GM18909 (cell line): ENCODE data around the gene CEACAM7.
"Not testable (repeated sequence)": the region's sequence is repeated elsewhere in the genome, so short reads cannot be mapped to it uniquely, and the experiment has no call there.

ENCODE experiments used
- ATAC-seq: cut with Tn5 transposase; IDR thresholded peaks from one replicate; pipeline ENCODE4 v1.9.1; 2021; ENCODE audit warnings: mild to moderate bottlenecking; ENCODE audit not compliant: unreplicated experiment, poor library complexity

The CEACAM7 gene

GRCh38 chr19:41668315-41668714 is 19.8 kb downstream of the CEACAM7 start:
- no peak for ATAC-seq

DNA sequence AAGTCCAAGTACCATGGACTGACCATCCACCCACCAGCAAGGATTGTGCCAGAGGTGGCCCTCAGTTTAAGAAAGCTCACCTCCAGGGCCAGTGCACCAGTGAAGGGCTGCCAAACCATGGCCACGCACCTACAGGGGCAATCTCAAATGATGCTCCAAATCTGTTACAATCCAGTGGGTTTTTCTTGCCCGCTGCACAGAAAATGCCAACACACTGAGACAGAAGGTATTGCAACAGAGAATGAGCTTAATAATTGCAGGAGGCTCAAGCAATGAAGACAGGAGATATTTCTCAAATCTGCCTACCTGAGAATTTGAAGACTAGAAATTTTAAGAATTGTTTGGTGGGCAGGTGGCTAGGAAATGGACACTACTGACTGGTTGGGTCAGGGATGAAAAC is 22.0 kb downstream of the CEACAM7 start:
- ATAC-seq = no peak

DNA sequence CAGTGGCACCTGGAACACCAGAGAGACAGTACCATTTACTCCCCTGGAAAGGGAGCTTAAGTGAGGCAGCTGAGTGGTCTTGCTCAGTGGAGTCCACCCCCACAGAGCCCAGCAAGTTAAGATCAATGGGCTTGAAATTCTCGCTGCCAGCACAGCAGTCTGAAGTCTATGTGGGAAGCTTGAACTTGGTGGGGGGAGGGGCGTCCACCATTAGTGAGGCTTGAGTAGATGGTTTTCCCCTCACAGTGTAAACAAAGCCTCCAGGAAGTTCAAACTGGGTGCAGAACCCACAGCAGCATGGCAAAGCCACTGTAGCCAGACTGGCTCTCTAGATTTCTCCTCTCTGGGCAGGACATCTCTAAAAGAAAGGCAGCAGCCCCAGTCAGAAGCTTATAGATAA is 30.9 kb downstream of the CEACAM7 start:
- ATAC-seq = no peak

- ATAC-seq = not testable (repeated sequence)
These were observed 31.3 kb downstream of the CEACAM7 start for GRCh38 chr19:41656756-41657155.

GRCh38 chr19:41652250-41652649 is 35.8 kb downstream of the CEACAM7 start:
- ATAC-seq = no peak

DNA sequence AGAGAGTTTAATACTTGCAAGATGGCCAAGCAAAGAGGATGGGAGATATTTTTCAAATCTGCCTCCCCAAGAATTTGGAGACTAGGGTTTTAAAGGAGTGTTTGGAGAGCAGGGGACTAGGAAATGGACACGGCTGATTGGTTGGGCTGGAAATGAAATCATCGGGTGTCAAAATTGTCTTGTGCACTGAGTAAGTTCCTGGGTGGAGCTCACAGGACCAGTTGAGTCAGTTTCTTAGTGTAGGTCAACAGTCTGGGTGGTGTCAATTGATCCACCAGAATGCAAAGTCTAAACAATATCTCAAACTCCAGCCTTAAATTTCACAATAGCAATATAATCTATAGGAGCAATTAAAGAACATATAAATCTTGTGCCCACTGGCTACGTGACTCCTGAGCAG is 38.2 kb downstream of the CEACAM7 start:
- ATAC-seq = no peak

- ATAC-seq = no peak
These were observed 41.4 kb downstream of the CEACAM7 start for GRCh38 chr19:41646589-41647204.

GRCh38 chr19:41641879-41642485 is 46.1 kb downstream of the CEACAM7 start:
- ATAC-seq = no peak

GRCh38 chr19:41638641-41639081 is 49.4 kb downstream of the CEACAM7 start:
- ATAC-seq = no peak

GRCh38 chr19:41637484-41637883 is 50.6 kb downstream of the CEACAM7 start:
- no peak for ATAC-seq

DNA sequence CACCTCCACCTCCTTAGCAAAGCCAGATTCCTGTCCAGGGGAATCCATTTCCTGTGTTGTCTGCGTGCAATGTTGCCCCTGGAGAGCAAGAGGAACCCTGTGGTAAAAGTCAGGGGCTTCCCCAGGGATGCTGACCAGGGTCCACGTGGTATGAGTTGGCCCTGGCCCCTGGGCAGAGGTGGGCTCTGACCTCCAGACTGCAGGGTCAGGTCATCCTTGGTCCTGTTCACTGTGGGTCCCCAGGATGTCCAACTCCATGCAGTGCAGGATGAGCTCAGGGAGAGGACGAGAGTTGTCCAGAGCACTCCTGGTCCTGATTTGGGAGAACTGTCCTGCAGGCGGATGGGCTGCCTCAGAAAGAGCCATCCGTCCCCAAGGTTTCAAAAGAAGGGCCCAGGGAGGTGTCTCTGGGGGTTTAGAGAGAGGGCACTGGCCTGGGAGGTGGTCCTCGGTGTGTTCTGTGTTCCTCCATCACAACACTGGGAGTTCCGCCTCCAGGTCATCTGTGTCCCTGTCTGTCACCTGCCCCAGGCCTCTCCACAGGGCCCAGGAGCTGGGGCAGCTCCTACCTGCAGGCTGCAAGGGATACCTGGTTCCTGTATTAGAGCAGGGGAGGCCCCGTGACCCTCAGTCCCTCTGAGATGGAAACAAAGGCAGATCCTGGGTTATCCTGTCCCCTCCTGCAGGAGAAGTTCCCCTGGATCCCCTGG is 59.9 kb downstream of the CEACAM7 start:
- no peak for ATAC-seq

- no peak for ATAC-seq
These were observed 61.2 kb downstream of the CEACAM7 start, which contains the start of gene CEACAM4 for GRCh38 chr19:41626877-41627276. Gene CEACAM4, minus strand, starts transcription at chr19:41627074. Its CDS starts 111 bp downstream, at chr19:41626963.

DNA sequence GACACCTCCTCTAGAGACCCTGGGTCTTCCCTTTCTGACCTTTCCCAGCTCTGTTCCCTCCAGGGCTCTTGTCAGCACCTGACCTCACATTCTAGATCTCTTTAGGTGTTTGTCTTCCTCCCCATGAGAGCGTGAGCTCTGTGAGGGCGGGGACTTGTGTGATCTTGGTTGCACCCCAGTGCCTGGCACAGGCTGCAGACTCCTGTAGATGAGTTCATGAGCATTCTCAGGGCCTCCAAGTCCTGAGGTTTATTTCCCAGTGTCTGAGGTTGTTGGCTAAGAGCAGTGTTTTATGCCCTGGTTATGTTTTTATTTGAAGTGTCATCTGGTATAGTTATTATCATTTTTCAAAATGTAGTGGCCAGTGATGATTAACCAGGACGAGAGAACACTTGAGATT is 61.8 kb downstream of the CEACAM7 start:
- ATAC-seq = no peak

DNA sequence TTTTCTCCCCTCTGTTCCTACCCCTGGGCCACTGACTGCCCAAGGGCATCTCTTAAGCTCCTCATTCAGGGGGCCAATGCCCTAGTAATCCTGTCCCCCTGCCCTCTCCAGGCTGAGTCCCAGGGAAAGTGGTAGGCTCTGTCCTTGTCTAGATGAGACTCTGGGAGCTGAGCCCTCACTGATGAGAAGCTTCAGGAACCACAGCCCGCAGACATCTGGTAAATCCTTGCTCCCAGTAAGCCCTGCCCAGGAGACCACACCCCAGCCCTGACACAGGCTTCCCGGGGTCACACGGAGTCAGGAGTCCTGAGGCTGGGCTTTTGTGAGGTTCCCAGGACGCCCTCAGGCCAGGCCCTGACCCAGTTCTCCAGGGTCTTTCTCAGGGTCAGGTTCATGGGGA is 63.1 kb downstream of the CEACAM7 start:
- ATAC-seq = no peak

DNA sequence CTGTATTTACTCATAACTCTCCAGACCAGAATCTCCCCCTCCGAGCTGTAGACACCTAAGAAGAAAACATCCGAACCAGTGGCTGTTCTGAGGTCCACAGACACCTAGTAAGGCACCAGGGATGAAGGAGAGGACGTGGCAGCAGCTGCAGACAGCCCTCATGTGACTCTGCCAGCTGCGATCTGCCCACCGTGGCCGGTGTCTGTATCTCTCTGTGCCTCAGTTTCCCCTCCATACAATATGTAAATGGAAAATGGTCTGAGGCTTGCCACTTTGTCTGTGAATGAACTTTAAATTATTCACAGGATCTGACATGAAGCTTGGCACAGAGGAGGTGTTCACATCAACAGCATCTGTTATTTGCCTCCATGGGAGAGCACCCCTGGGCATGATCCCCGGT is 63.6 kb downstream of the CEACAM7 start:
- no peak for ATAC-seq

DNA sequence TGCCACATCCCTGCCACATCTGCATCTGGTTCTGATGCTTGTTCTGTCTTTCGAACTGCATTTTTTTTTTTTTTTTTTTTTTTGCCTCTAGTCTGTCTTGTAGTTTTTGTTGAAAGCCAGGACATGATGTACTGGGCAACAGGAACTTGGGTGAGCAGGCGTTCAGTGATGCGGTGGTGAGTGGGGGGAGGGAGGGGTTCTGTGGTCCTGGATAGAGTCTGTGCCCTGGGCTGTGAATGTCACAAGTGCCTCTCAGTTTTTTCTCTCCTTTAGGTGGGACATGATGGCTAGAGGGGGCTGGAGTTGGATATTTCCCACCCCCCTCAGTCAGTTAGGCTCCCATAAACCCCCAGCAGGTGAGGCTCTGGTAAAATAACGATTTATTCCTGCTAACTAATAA is 64.7 kb downstream of the CEACAM7 start:
- no peak for ATAC-seq
